ENCODE measurements around the gene PPM1M.

The PPM1M gene

GRCh38 chr3:52221141-52221562 is 24.4 kb upstream of the PPM1M start:
- DNase-seq (ENCODE audit: low spot score) = no peak
- H3K27me3 Mint-ChIP-seq (ENCODE audit: low read depth) = no peaks in the 10 kb centered on the region
- peak overlapping the region; percentile 62 for H3K27ac Mint-ChIP-seq
- peaks cover 8% of the 10 kb centered on the region for H3K36me3 Mint-ChIP-seq (ENCODE audit: low read depth)
- peaks cover 62% of the 10 kb centered on the region for H3K4me1 Mint-ChIP-seq (ENCODE audit: low read depth)
- peak overlapping the region; percentile 48 for H3K4me3 Mint-ChIP-seq
- no peaks in the 10 kb centered on the region for H3K9me3 Mint-ChIP-seq

- peak overlapping the region; percentile 82 for H3K27ac Mint-ChIP-seq
Measured at GRCh38 chr3:52221563-52222318, 23.8 kb upstream of the PPM1M start.

GRCh38 chr3:52222319-52223221 is 23.0 kb upstream of the PPM1M start:
- Mint-ChIP-seq H3K4me1 (ENCODE audit: low read depth) (peaks cover 57% of the 10 kb centered on the region), H3K36me3 (ENCODE audit: low read depth) (peaks cover 4% of the 10 kb centered on the region), H3K27ac (peak overlapping the region; percentile 82), H3K27me3 (ENCODE audit: low read depth) (no peaks in the 10 kb centered on the region), H3K9me3 (no peaks in the 10 kb centered on the region), H3K4me3 (peak overlapping the region; percentile 75)
- no peak for DNase-seq (ENCODE audit: low spot score)

More at GRCh38 chr3:52221563-52222318, 23.8 kb upstream of the PPM1M start:
- peak overlapping the region; percentile 75 for H3K4me3 Mint-ChIP-seq
- peaks cover 64% of the 10 kb centered on the region for H3K4me1 Mint-ChIP-seq (ENCODE audit: low read depth)
- peaks cover 5% of the 10 kb centered on the region for H3K36me3 Mint-ChIP-seq (ENCODE audit: low read depth)
- H3K27me3 Mint-ChIP-seq (ENCODE audit: low read depth) = no peaks in the 10 kb centered on the region
- H3K9me3 Mint-ChIP-seq = no peaks in the 10 kb centered on the region
- no peak for DNase-seq (ENCODE audit: low spot score)

DNA sequence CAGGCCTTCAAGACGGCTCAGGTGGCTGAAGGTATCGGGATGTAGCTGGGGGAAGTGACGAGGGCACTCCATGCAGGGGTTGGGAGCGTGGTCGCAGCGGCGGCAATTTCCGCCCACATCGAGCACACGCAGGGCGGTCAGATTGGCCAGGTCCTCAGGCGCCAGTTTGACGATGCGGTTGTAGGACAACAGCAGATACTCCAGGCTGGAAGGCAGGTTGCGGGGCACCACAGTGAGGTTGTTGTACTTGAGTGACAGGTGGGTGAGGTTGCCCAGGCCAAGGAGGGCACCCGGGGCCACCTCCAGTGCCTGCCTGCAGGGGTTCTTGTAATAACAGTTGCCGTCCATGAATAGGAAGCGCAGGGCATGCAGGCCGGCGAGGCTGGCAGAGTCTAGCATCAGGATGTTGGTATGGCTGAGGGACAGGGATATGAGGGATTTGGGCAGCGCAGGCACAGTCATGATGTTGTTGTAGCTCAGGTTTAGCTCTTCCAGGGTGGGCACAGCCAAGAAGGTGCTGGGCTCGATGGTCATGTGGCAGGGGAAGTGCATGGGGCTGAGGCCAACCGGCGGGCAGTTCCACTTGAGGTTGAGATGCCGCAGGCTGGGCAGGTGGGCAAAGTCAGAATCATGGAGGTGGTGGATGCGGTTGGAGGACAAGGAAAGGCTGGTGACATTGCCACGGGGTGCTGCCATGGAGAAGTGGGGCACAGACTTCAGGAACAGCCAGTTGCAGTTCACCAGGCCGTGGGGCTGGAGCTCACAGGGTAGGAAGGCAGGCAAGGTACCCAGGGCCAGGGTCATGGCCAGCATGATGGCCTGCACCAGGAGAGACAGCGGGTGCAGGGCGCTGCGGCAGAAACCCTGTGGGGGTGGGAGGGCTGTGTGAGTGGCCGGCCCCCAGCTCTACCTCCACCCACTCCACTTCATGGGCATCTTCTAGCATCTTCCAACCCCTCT is 21.8 kb upstream of the PPM1M start:
- no peaks in the 10 kb centered on the region for H3K27me3 Mint-ChIP-seq (ENCODE audit: low read depth)
- peaks cover 46% of the 10 kb centered on the region for H3K4me1 Mint-ChIP-seq (ENCODE audit: low read depth)
- DNase-seq (ENCODE audit: low spot score) = no peak
- H3K36me3 Mint-ChIP-seq (ENCODE audit: low read depth) = peaks cover 8% of the 10 kb centered on the region
- H3K9me3 Mint-ChIP-seq = no peaks in the 10 kb centered on the region
- no peak overlapping the region for H3K4me3 Mint-ChIP-seq
- H3K27ac Mint-ChIP-seq = peak overlapping the region; percentile 16

GRCh38 chr3:52225452-52226228 is 19.9 kb upstream of the PPM1M start, which contains the start of gene TLR9:
Gene TLR9, minus strand, starts transcription at chr3:52225645. Its CDS starts 116 bp downstream, at chr3:52225529.
- peak within 1 kb of the TSS; percentile 77 for H3K27ac Mint-ChIP-seq

GRCh38 chr3:52226229-52226817 is 19.2 kb upstream of the PPM1M start:
- DNase-seq (ENCODE audit: low spot score) = no peak
- Mint-ChIP-seq H3K27ac (peak overlapping the region; percentile 77), H3K9me3 (no peaks in the 10 kb centered on the region), H3K27me3 (ENCODE audit: low read depth) (no peaks in the 10 kb centered on the region), H3K4me1 (ENCODE audit: low read depth) (peaks cover 34% of the 10 kb centered on the region), H3K4me3 (peak overlapping the region; percentile 47), H3K36me3 (ENCODE audit: low read depth) (peaks cover 29% of the 10 kb centered on the region)

More at GRCh38 chr3:52225452-52226228, 19.9 kb upstream of the PPM1M start, which contains the start of gene TLR9:
- H3K9me3 Mint-ChIP-seq = no peaks in the 10 kb centered on the region
- H3K27me3 Mint-ChIP-seq (ENCODE audit: low read depth) = no peaks in the 10 kb centered on the region
- H3K4me1 Mint-ChIP-seq (ENCODE audit: low read depth) = peaks cover 34% of the 10 kb centered on the region
- peaks cover 23% of the 10 kb centered on the region for H3K36me3 Mint-ChIP-seq (ENCODE audit: low read depth)
- H3K4me3 Mint-ChIP-seq = peak within 1 kb of the TSS; percentile 47
- no peak for DNase-seq (ENCODE audit: low spot score)

- Mint-ChIP-seq H3K4me3 (no peak overlapping the region), H3K9me3 (no peaks in the 10 kb centered on the region), H3K36me3 (ENCODE audit: low read depth) (peaks cover 35% of the 10 kb centered on the region), H3K27me3 (ENCODE audit: low read depth) (no peaks in the 10 kb centered on the region), H3K4me1 (ENCODE audit: low read depth) (peaks cover 33% of the 10 kb centered on the region), H3K27ac (no peak overlapping the region)
- no peak for DNase-seq (ENCODE audit: low spot score)
Measured at GRCh38 chr3:52227117-52227516, 18.4 kb upstream of the PPM1M start.

DNA sequence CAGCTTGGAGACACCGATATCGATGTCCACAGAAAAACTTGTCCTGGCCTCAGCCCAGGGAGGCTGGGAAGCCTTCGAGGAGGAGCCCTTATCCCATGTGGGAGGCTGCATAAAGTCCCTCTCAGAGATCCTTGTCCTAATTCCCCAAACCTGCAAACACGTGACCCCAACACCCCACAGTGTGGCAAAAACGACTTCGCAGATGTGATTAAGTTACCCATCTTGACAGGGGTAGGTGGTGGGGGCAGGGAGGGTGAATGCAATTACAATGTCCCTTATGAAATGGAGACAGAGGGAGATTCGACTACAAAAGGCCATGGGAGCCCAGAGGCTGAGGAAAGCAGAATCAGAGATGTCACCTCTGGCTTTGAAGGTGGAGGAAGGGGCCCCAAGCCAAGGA is 17.8 kb upstream of the PPM1M start:
- no peak for DNase-seq (ENCODE audit: low spot score)
- H3K27me3 Mint-ChIP-seq (ENCODE audit: low read depth) = no peaks in the 10 kb centered on the region
- no peaks in the 10 kb centered on the region for H3K9me3 Mint-ChIP-seq
- no peak overlapping the region for H3K4me3 Mint-ChIP-seq
- H3K4me1 Mint-ChIP-seq (ENCODE audit: low read depth) = peaks cover 28% of the 10 kb centered on the region
- H3K36me3 Mint-ChIP-seq (ENCODE audit: low read depth) = peaks cover 37% of the 10 kb centered on the region
- peak overlapping the region; percentile 36 for H3K27ac Mint-ChIP-seq

- no peaks in the 10 kb centered on the region for H3K27me3 Mint-ChIP-seq (ENCODE audit: low read depth)
- H3K9me3 Mint-ChIP-seq = no peaks in the 10 kb centered on the region
- no peak overlapping the region for H3K4me3 Mint-ChIP-seq
- no peak overlapping the region for H3K27ac Mint-ChIP-seq
- no peak for DNase-seq (ENCODE audit: low spot score)
- peaks cover 37% of the 10 kb centered on the region for H3K36me3 Mint-ChIP-seq (ENCODE audit: low read depth)
- H3K4me1 Mint-ChIP-seq (ENCODE audit: low read depth) = peaks cover 27% of the 10 kb centered on the region
Measured at GRCh38 chr3:52228266-52228665, 17.3 kb upstream of the PPM1M start.

GRCh38 chr3:52228751-52229291 is 16.7 kb upstream of the PPM1M start:
- Mint-ChIP-seq H3K4me1 (ENCODE audit: low read depth) (peaks cover 22% of the 10 kb centered on the region), H3K4me3 (no peak overlapping the region), H3K36me3 (ENCODE audit: low read depth) (peaks cover 34% of the 10 kb centered on the region), H3K9me3 (no peaks in the 10 kb centered on the region), H3K27me3 (ENCODE audit: low read depth) (no peaks in the 10 kb centered on the region), H3K27ac (no peak overlapping the region)
- no peak for DNase-seq (ENCODE audit: low spot score)

DNA sequence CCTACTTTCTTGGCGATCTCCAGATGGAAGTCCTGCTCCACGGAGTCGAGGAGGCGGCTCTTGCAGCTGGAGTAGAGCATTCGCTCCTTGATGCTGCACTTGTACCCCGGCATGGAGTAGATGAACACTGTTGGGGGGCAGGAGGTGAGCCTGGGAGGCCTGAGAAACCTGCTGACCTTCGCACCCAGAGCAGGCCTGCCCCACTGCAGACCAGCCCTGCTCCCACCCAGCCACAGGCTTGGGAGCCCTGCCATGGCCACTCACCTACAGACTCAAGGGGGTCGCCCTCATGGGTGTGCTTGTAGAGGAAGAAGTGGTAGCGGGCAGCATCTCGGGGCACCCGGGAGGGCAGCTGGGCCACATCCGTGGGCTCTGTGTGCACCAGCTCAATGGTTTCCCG is 15.9 kb upstream of the PPM1M start:
- H3K9me3 Mint-ChIP-seq = no peaks in the 10 kb centered on the region
- H3K27me3 Mint-ChIP-seq (ENCODE audit: low read depth) = no peaks in the 10 kb centered on the region
- no peak overlapping the region for H3K27ac Mint-ChIP-seq
- no peak for DNase-seq (ENCODE audit: low spot score)
- no peak overlapping the region for H3K4me3 Mint-ChIP-seq
- H3K36me3 Mint-ChIP-seq (ENCODE audit: low read depth) = peaks cover 38% of the 10 kb centered on the region
- H3K4me1 Mint-ChIP-seq (ENCODE audit: low read depth) = peaks cover 20% of the 10 kb centered on the region

GRCh38 chr3:52230461-52230860 is 15.1 kb upstream of the PPM1M start:
- DNase-seq (ENCODE audit: low spot score) = no peak
- Mint-ChIP-seq H3K27me3 (ENCODE audit: low read depth) (no peaks in the 10 kb centered on the region), H3K36me3 (ENCODE audit: low read depth) (peaks cover 39% of the 10 kb centered on the region), H3K4me3 (no peak overlapping the region), H3K9me3 (no peaks in the 10 kb centered on the region), H3K4me1 (ENCODE audit: low read depth) (peaks cover 20% of the 10 kb centered on the region), H3K27ac (no peak overlapping the region)
